Calu3 (cell line): Measurements from ENCODE around the gene SLC16A7. TPM values are rescaled to one million over a fixed set of nuclear protein-coding genes. Genes with fewer than 3 reads are reported as not detected.

Experiments used
- BruUV-seq: library from RNA; stranded (reverse); fragments of 400-500 nt; replicated peaks from 2 replicates; lab custom pipeline; 2021; lab: Mats Ljungman, UMichigan
- CTCF ChIA-PET: fragments of 300-600 bp; sonication (Branson Sonifier 250); formaldehyde crosslinking; loops from one replicate; lab custom pipeline; 2022; ENCODE audit warnings: antibody characterized with exemption; lab: Charles Lee
- DNase-seq: peaks from one replicate; pipeline ENCODE4 v3.0.0; 2022
- H3K27ac Mint-ChIP-seq: one replicate; pipeline ENCODE4 v1.8.0; 2022; ENCODE audit warnings: mixed read lengths; ENCODE audit not compliant: unreplicated experiment
- H3K27me3 Mint-ChIP-seq: one replicate; pipeline ENCODE4 v1.8.0; 2022; ENCODE audit warnings: mixed read lengths; ENCODE audit not compliant: unreplicated experiment
- H3K36me3 Mint-ChIP-seq: one replicate; pipeline ENCODE4 v1.8.0; 2022; ENCODE audit warnings: mild to moderate bottlenecking, moderate library complexity, mixed read lengths; ENCODE audit not compliant: insufficient read depth, unreplicated experiment
- H3K4me1 Mint-ChIP-seq: one replicate; pipeline ENCODE4 v1.8.0; 2022; ENCODE audit warnings: mild to moderate bottlenecking, low read depth, mixed read lengths; ENCODE audit not compliant: unreplicated experiment
- H3K4me3 Mint-ChIP-seq: one replicate; pipeline ENCODE4 v1.8.0; 2022; ENCODE audit warnings: mild to moderate bottlenecking, low read depth, moderate library complexity, mixed read lengths; ENCODE audit not compliant: unreplicated experiment
- H3K9me3 Mint-ChIP-seq: one replicate; pipeline ENCODE4 v1.8.0; 2022; ENCODE audit warnings: low read depth, mixed read lengths; ENCODE audit not compliant: unreplicated experiment
- CTCF ChIP-seq: fragments of 200-600 bp; IDR thresholded peaks from one replicate; pipeline ENCODE4 v1.8.0; 2022; ENCODE audit warnings: antibody characterized with exemption; ENCODE audit not compliant: unreplicated experiment
- intact Hi-C: fragments of 100-400 bp; cut with micrococcal nuclease; formaldehyde crosslinking; loops from one replicate; pipeline ENCODE4 v1.10.0; 2022; ENCODE audit not compliant: unreplicated experiment
- total RNA-seq: library from RNA; stranded (reverse); gene quantifications from 2 replicates; pipeline ENCODE4 v1.2.3, GENCODE V29; 2022

SLC16A7 gene
- total RNA-seq, 1 experiment from 2014 or later: 58.6 TPM

DNA sequence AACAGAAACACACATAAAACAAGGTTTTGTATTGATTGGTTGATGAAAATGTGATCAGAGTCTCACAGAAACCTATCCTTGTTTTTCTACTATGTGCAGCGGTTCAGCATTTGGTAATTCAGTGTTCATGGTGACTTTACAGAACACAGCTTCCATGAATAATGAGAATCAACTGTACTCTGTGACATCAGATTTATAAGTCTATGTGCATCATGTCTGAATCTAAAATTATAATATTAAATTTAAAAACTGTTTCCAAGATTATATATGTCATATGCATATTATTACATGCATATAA lies 104.3 kb downstream of the SLC16A7 start:
- intact Hi-C loops: no loop called here
- H3K4me3 Mint-ChIP-seq: no peak overlapping the region
- no peak overlapping the region for H3K27ac Mint-ChIP-seq
- H3K9me3 Mint-ChIP-seq: no peaks in the 10 kb centered on the region
- CTCF ChIA-PET: no interaction called here
- no peaks in the 10 kb centered on the region for H3K4me1 Mint-ChIP-seq
- H3K36me3 Mint-ChIP-seq: no peaks in the 10 kb centered on the region
- no peak for DNase-seq
- no peaks in the 10 kb centered on the region for H3K27me3 Mint-ChIP-seq
- no peak for TF ChIP-seq CTCF
- BruUV-seq: no TSS peak

GRCh38 chr12:59708064-59708463 lies 112.2 kb downstream of the SLC16A7 start:
- no peaks in the 10 kb centered on the region for H3K27me3 Mint-ChIP-seq
- no peak overlapping the region for H3K27ac Mint-ChIP-seq
- CTCF ChIA-PET: no interaction called here
- TF ChIP-seq CTCF: no peak
- H3K9me3 Mint-ChIP-seq: no peaks in the 10 kb centered on the region
- H3K36me3 Mint-ChIP-seq: no peaks in the 10 kb centered on the region
- H3K4me1 Mint-ChIP-seq: no peaks in the 10 kb centered on the region
- H3K4me3 Mint-ChIP-seq: no peak overlapping the region
- no peak for DNase-seq
- intact Hi-C loops: no loop called here
- BruUV-seq: no TSS peak

DNA sequence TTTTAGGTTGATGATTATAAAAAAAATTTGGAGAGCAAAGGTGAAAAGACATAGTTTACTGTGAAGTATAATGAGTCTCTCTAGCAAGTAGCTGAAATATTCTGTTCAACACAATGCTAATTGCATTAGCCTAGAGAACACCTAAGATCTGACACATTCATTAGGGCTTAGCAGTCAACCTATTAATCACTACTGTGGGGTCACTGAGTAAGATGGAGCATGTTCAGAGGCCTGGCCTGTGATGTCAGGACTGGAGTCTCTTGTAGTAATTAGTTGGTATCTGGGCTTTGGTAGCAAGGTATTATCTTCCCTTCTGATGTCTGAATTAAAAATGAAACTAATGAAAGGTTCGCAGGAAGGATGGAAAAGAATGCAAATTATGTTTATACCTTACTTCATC lies 112.7 kb downstream of the SLC16A7 start:
- no peak overlapping the region for H3K27ac Mint-ChIP-seq
- intact Hi-C loops: no loop called here
- H3K4me1 Mint-ChIP-seq: no peaks in the 10 kb centered on the region

GRCh38 chr12:59710004-59710628 lies 114.3 kb downstream of the SLC16A7 start:
- DNase-seq: no peak
- Mint-ChIP-seq H3K27me3 (no peaks in the 10 kb centered on the region), H3K36me3 (no peaks in the 10 kb centered on the region), H3K27ac (no peak overlapping the region), H3K9me3 (no peaks in the 10 kb centered on the region), H3K4me3 (no peak overlapping the region), H3K4me1 (no peaks in the 10 kb centered on the region)
- TF ChIP-seq CTCF: no peak
- no TSS peak for BruUV-seq
- intact Hi-C loops: no loop called here
- CTCF ChIA-PET: no interaction called here

More for the DNA sequence above, 112.7 kb downstream of the SLC16A7 start:
- DNase-seq: no peak
- TF ChIP-seq CTCF: no peak
- CTCF ChIA-PET: no interaction called here
- H3K27me3 Mint-ChIP-seq: no peaks in the 10 kb centered on the region
- H3K4me3 Mint-ChIP-seq: no peak overlapping the region
- H3K36me3 Mint-ChIP-seq: no peaks in the 10 kb centered on the region
- H3K9me3 Mint-ChIP-seq: no peaks in the 10 kb centered on the region
- BruUV-seq: no TSS peak
